Tibial artery (tissue), 4 donors: ENCODE data around the gene S100A14.

ENCODE experiments used
- DNase-seq, 2 donors: peaks; one replicate each; pipeline ENCODE4 v3.0.0-alpha.2; 2019
- H3K27ac ChIP-seq, 2 donors: fragments of 200-600 bp; sonication (generic) in 1 of 2; 1 replicate in 1 of 2; 2 replicates in 1 of 2; pipeline ENCODE4 v1.5.1; 2018 to 2019; ENCODE audit warnings: mild to moderate bottlenecking in 1 of 2
- H3K27me3 ChIP-seq, 2 donors: fragments of 200-600 bp; sonication (generic) in 1 of 2; one replicate each; pipeline versions ENCODE4 v1.5.1 to v1.6.0; 2016 to 2019
- H3K36me3 ChIP-seq, 3 donors: fragments of 200-600 bp; sonication (generic) in 2 of 3; one replicate each; pipeline ENCODE4 v1.5.1; 2016 to 2019; ENCODE audit warnings: mild to moderate bottlenecking in 2 of 3
- H3K4me1 ChIP-seq, 4 donors: fragments of 200-600 bp; sonication (generic) in 2 of 4; 1 replicate in 3 of 4; 2 replicates in 1 of 4; pipeline ENCODE4 v1.5.1; 2016 to 2019
- H3K4me3 ChIP-seq, 2 donors: fragments of 200-600 bp; sonication (generic) in 1 of 2; 1 replicate in 1 of 2; 2 replicates in 1 of 2; pipeline ENCODE4 v1.5.1; 2018 to 2019; ENCODE audit warnings: mild to moderate bottlenecking in 2 of 2
- H3K9me3 ChIP-seq, 3 donors: fragments of 200-600 bp; sonication (generic) in 1 of 3; one replicate each; pipeline ENCODE4 v1.5.1; 2016 to 2019
- CTCF ChIP-seq, 2 experiments: fragments of 200-600 bp in 1 of 2; fragments of 450-650 bp in 1 of 2; IDR thresholded peaks; one replicate each; pipeline ENCODE4 v1.5.1; 2017 to 2019; ENCODE audit warnings: antibody characterized with exemption in 2 of 2, mild to moderate bottlenecking in 1 of 2, moderate library complexity in 1 of 2
- intact Hi-C: fragments of 100-400 bp; cut with DNase I; formaldehyde crosslinking; loops from one replicate; pipeline ENCODE4 v1.15.0; 2023; ENCODE audit warnings: low total_unique reads

S100A14 gene

GRCh38 chr1:153623101-153623500, 7.0 kb upstream of the S100A14 start:
- peak in 1 of 2 donors; percentile 34 for DNase-seq
- Histone ChIP-seq H3K27me3 (no peaks in the 10 kb centered on the region), H3K36me3 (peaks cover 12 to 39% (median 14%) of the 10 kb centered on the region in 3 donors), H3K27ac (no peak overlapping the region), H3K4me1 (peaks cover 0 to 43% (median 29%) of the 10 kb centered on the region in 4 donors), H3K9me3 (no peaks in the 10 kb centered on the region), H3K4me3 (no peak overlapping the region)
- no peak for TF ChIP-seq CTCF (IDR thresholded peaks at IDR 0.05)
- intact Hi-C loops: no loop called here

DNA sequence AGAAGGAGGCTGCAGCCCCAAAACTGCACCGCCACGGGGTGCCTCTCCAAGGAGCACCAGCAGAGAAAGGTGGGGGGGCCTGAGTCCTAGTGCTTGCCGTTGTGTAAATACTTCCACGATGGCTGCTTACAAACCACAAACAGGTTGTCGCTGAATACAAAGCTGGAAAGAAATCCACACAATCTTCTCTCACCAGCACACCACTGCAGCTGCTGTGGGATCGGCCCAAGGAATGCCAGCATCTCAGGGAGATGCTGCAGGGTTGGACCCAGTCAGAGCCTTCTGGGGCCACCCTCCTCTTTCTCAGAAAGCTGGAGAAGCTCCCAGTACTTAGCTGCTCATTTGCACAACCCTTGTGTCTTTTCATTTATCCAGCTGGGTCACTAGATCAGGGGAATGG, 3.0 kb upstream of the S100A14 start:
- intact Hi-C loops: loop anchor here (5.0 kb wide), 1 partner anchor 112 kb away; no protein-coding TSS in a partner anchor
- Histone ChIP-seq H3K4me3 (no peak overlapping the region), H3K9me3 (no peaks in the 10 kb centered on the region), H3K4me1 (peaks cover 0 to 22% (median 10%) of the 10 kb centered on the region in 4 donors), H3K27me3 (no peaks in the 10 kb centered on the region), H3K27ac (no peak overlapping the region), H3K36me3 (peaks cover 12 to 39% (median 14%) of the 10 kb centered on the region in 3 donors)
- TF ChIP-seq CTCF (IDR thresholded peaks at IDR 0.05): no peak
- DNase-seq: no peak

DNA sequence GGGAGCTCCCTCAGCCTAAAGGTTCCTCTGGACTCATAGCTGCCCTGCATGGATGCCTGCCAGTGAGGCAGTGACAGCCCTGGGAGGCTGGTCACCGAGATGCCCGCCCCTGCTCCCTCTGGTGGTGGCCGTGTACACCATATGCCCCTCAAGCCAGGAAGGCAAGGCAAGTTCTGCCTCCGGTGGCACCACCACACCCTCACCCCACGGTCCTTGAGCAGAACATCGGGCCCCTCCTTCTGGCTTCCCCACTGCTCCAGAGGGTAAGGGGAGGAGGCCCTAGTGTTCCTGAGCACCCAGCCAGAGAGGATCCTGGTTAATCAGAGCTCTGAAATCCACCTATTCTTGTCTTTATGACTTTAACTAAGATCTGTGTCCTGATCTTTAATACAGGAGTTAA, 1.5 kb upstream of the S100A14 start:
- Histone ChIP-seq H3K36me3 (peaks cover 12 to 30% (median 14%) of the 10 kb centered on the region in 3 donors), H3K4me3 (no peak overlapping the region), H3K27me3 (no peaks in the 10 kb centered on the region), H3K27ac (peak overlapping the region in 1 of 2 donors; percentile 37), H3K9me3 (no peaks in the 10 kb centered on the region), H3K4me1 (peaks cover 0 to 17% (median 11%) of the 10 kb centered on the region in 4 donors)
- DNase-seq: peak in 1 of 2 donors; percentile 88
- intact Hi-C loops: loop anchor here (2.0 to 5.0 kb wide), 2 partner anchors 45 to 110 kb away; no protein-coding TSS in a partner anchor
- TF ChIP-seq CTCF (IDR thresholded peaks at IDR 0.05): no peak

GRCh38 chr1:153616917-153617311, 789 bp upstream of the S100A14 start:
- peak overlapping the region in 1 of 2 donors; percentile 37 for H3K27ac ChIP-seq
- no peak for DNase-seq
- H3K9me3 ChIP-seq: no peaks in the 10 kb centered on the region
- H3K4me1 ChIP-seq: peaks cover 0 to 18% (median 11%) of the 10 kb centered on the region in 4 donors
- intact Hi-C loops: loop anchor here (2.0 to 5.0 kb wide), 2 partner anchors 44 to 110 kb away; no protein-coding TSS in a partner anchor
- no peak overlapping the region for H3K4me3 ChIP-seq
- peaks cover 8 to 28% (median 14%) of the 10 kb centered on the region in 3 donors for H3K36me3 ChIP-seq
- TF ChIP-seq CTCF (IDR thresholded peaks at IDR 0.05): no peak
- H3K27me3 ChIP-seq: no peaks in the 10 kb centered on the region

DNA sequence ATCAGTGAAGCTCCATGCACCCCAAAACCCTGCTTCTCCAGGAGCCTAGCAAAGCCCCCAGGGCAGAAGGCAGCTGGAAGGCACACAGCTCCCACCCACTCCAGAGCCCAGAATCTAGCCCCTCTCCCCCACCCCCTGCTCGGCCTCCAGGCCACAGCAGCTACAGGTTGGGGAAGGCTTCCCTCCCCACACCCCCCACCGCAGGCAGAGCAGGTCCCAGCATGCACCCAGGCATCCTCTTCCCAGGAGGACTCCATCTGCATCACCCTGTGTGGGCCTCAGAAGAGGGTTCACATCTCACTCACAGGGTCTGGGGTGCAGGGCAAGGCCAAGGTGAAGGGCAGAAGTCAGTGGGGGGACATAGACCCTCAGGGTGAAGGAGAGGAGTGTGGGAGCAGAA, 719 bp downstream of the S100A14 start:
- peaks cover 7 to 20% (median 12%) of the 10 kb centered on the region in 3 donors for H3K36me3 ChIP-seq
- H3K9me3 ChIP-seq: no peaks in the 10 kb centered on the region
- no peak for TF ChIP-seq CTCF (IDR thresholded peaks at IDR 0.05)
- H3K4me3 ChIP-seq: no peak overlapping the region
- no peak overlapping the region for H3K27ac ChIP-seq
- no peaks in the 10 kb centered on the region for H3K27me3 ChIP-seq
- no peak for DNase-seq
- intact Hi-C loops: loop anchor here (5.0 kb wide), 1 partner anchor 108 kb away; no protein-coding TSS in a partner anchor
- peaks cover 0 to 33% (median 23%) of the 10 kb centered on the region in 4 donors for H3K4me1 ChIP-seq
